WTC11 (cell line): Measurements from ENCODE around the gene SNRPD1.

ENCODE experiments used
- CTCF ChIP-seq: fragments of 200-600 bp; IDR thresholded peaks from 2 replicates; pipeline ENCODE4 v1.8.0; 2022; ENCODE audit warnings: antibody characterized with exemption
- E2F5 ChIP-seq: sonication (generic); formaldehyde crosslinking; IDR thresholded peaks from 2 replicates; pipeline ENCODE4 v1.8.1; 2022; ENCODE audit warnings: mild to moderate bottlenecking, moderate library complexity, missing genetic modification reagents
- ELF4 ChIP-seq: sonication (generic); formaldehyde crosslinking; IDR thresholded peaks from 2 replicates; pipeline ENCODE4 v1.8.1; 2022; ENCODE audit warnings: low read depth, mild to moderate bottlenecking, moderate library complexity, missing genetic modification reagents
- ESRRA ChIP-seq: sonication (generic); formaldehyde crosslinking; IDR thresholded peaks from 2 replicates; pipeline ENCODE4 v1.8.1; 2022; ENCODE audit warnings: mild to moderate bottlenecking, missing genetic modification reagents, borderline replicate concordance
- JUN ChIP-seq: sonication (generic); formaldehyde crosslinking; IDR thresholded peaks from 2 replicates; pipeline ENCODE4 v1.8.0; 2023; ENCODE audit warnings: mild to moderate bottlenecking, missing genetic modification reagents
- MAX ChIP-seq: sonication (generic); formaldehyde crosslinking; IDR thresholded peaks from 2 replicates; pipeline ENCODE4 v1.8.0; 2022; ENCODE audit warnings: mild to moderate bottlenecking, missing genetic modification reagents
- MXD4 ChIP-seq: fragments of 250-450 bp; sonication (Bioruptor Pico); IDR thresholded peaks from 2 replicates; pipeline ENCODE4 v1.8.0; 2021; ENCODE audit warnings: mild to moderate bottlenecking, moderate library complexity, borderline replicate concordance
- NR2C2 ChIP-seq: sonication (generic); formaldehyde crosslinking; IDR thresholded peaks from 2 replicates; pipeline ENCODE4 v1.8.0; 2022; ENCODE audit warnings: mild to moderate bottlenecking, missing genetic modification reagents
- SMAD3 ChIP-seq: sonication (generic); formaldehyde crosslinking; IDR thresholded peaks from 2 replicates; pipeline ENCODE4 v1.8.0; 2022; ENCODE audit warnings: missing genetic modification reagents, mild to moderate bottlenecking, borderline replicate concordance
- SMAD4 ChIP-seq: sonication (generic); formaldehyde crosslinking; IDR thresholded peaks from 2 replicates; pipeline ENCODE4 v1.8.0; 2022; ENCODE audit warnings: mild to moderate bottlenecking, missing genetic modification reagents
- TEAD1 ChIP-seq: sonication (generic); formaldehyde crosslinking; IDR thresholded peaks from 2 replicates; pipeline ENCODE4 v1.8.0; 2022; ENCODE audit warnings: mild to moderate bottlenecking, missing genetic modification reagents

- no peak for TF ChIP-seq CTCF
- TF ChIP-seq ESRRA (CRISPR knock-in tag), result no peak
- no peak for TF ChIP-seq MXD4
- no peak for TF ChIP-seq ELF4 (CRISPR knock-in tag)
- TF ChIP-seq MAX (CRISPR knock-in tag), result no peak
- no peak for TF ChIP-seq JUN
- TF ChIP-seq SMAD3, result no peak
- TF ChIP-seq TEAD1 (CRISPR knock-in tag), result no peak
- TF ChIP-seq NR2C2 (CRISPR knock-in tag), result no peak
- no peak for TF ChIP-seq E2F5
- no peak for TF ChIP-seq SMAD4
These were observed 12.3 kb upstream of the SNRPD1 start for GRCh38 chr18:21599585-21600525.
